ENCODE measurements around the gene DPY19L2.
"Not testable (repeated sequence)": the region's sequence is repeated elsewhere in the genome, so short reads cannot be mapped to it uniquely, and the experiment has no call there.

The DPY19L2 gene

GRCh38 chr12:63668028-63668799, at the start of gene DPY19L2:
TSS of gene DPY19L2 (minus strand) at chr12:63668493. CDS start at chr12:63668393, 100 bp downstream.
- peak; percentile 16 for DNase-seq (ENCODE audit: low spot score)

- DNase-seq (ENCODE audit: low spot score), result not testable (repeated sequence)
These were observed 48.6 kb upstream of the DPY19L2 start for GRCh38 chr12:63716891-63717290.

- not testable (repeated sequence) for DNase-seq (ENCODE audit: low spot score)
These were observed 46.9 kb upstream of the DPY19L2 start for GRCh38 chr12:63715107-63715625.

- not testable (repeated sequence) for DNase-seq (ENCODE audit: low spot score)
These were observed 46.1 kb upstream of the DPY19L2 start for GRCh38 chr12:63714409-63714808.

- DNase-seq (ENCODE audit: low spot score), result not testable (repeated sequence)
These were observed 45.4 kb upstream of the DPY19L2 start for GRCh38 chr12:63713681-63714075.

- DNase-seq (ENCODE audit: low spot score), result not testable (repeated sequence)
These were observed 44.8 kb upstream of the DPY19L2 start for GRCh38 chr12:63712979-63713680.

- DNase-seq (ENCODE audit: low spot score), result not testable (repeated sequence)
These were observed 44.2 kb upstream of the DPY19L2 start for GRCh38 chr12:63712376-63712974.

- not testable (repeated sequence) for DNase-seq (ENCODE audit: low spot score)
These were observed 43.0 kb upstream of the DPY19L2 start for GRCh38 chr12:63711339-63711738.

- DNase-seq (ENCODE audit: low spot score), result no peak
These were observed 38.0 kb upstream of the DPY19L2 start for GRCh38 chr12:63706336-63706735.

GRCh38 chr12:63699678-63700382, 31.5 kb upstream of the DPY19L2 start:
- DNase-seq (ENCODE audit: low spot score), result not testable (repeated sequence)

GRCh38 chr12:63699011-63699410, 30.7 kb upstream of the DPY19L2 start:
- not testable (repeated sequence) for DNase-seq (ENCODE audit: low spot score)

GRCh38 chr12:63690837-63691236, 22.5 kb upstream of the DPY19L2 start:
- DNase-seq (ENCODE audit: low spot score), result not testable (repeated sequence)

- DNase-seq (ENCODE audit: low spot score), result not testable (repeated sequence)
These were observed 20.8 kb upstream of the DPY19L2 start for GRCh38 chr12:63689141-63689540.

- DNase-seq (ENCODE audit: low spot score), result not testable (repeated sequence)
These were observed 18.3 kb upstream of the DPY19L2 start for GRCh38 chr12:63686623-63687022.

- not testable (repeated sequence) for DNase-seq (ENCODE audit: low spot score)
These were observed 17.5 kb upstream of the DPY19L2 start for GRCh38 chr12:63685789-63686188.

- not testable (repeated sequence) for DNase-seq (ENCODE audit: low spot score)
These were observed 14.3 kb upstream of the DPY19L2 start for GRCh38 chr12:63682617-63683016.

- DNase-seq (ENCODE audit: low spot score), result not testable (repeated sequence)
These were observed 12.5 kb upstream of the DPY19L2 start for GRCh38 chr12:63680758-63681157.

GRCh38 chr12:63672550-63672949, 4.3 kb upstream of the DPY19L2 start:
- DNase-seq (ENCODE audit: low spot score), result not testable (repeated sequence)

GRCh38 chr12:63669936-63670335, 1.6 kb upstream of the DPY19L2 start:
- DNase-seq (ENCODE audit: low spot score), result peak; percentile 2

GRCh38 chr12:63669427-63669826, 1.1 kb upstream of the DPY19L2 start:
- not testable (repeated sequence) for DNase-seq (ENCODE audit: low spot score)

GRCh38 chr12:63668800-63669365, 590 bp upstream of the DPY19L2 start:
- peak; percentile 1 for DNase-seq (ENCODE audit: low spot score)

Measured in AG08395 (cell line).